HUDEP-2 (cell line): Measurements from ENCODE around the gene RAD9A.
A peak's percentile ranks its signal among the peaks of the same experiment; 100 is the strongest.
"Not testable (repeated sequence)": the region's sequence is repeated elsewhere in the genome, so short reads cannot be mapped to it uniquely, and the experiment has no call there.

Experiments
- DNase-seq, 76 experiments: peaks; one replicate each; lab custom pipeline; 2025; ENCODE audit not compliant: unreplicated experiment in 76 of 76; lab: John Stamatoyannopoulos, UW

The RAD9A gene

DNA sequence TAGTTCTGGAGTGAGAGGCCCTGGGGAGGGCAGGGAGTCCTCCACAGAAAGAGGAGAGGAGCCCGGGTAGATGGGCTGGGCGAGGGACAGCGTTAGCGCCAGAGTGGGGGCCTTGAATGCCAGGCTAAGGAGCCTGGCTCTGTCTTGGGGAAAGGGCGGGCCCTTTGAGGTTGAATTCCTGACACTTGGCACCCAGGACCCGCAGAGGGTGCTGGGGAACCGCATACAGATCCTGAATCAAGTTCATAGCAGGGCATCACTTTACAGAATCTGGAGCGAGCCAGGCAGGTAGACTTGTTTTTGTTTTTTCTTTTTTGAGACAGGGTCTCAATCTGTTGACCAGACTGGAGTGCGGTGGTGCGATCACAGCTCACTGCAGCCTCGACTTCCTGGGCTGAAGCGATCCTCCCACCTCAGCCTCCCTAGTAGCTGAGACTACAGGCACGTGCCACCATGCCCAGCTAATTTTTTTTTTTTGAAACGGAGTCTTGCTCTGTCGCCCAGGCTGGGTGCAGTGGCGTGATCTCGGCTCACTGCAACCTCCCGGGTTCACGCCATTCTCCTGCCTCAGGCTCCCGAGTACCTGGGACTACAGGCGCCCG is 29.7 kb downstream of the RAD9A start:
- no peak for DNase-seq

DNA sequence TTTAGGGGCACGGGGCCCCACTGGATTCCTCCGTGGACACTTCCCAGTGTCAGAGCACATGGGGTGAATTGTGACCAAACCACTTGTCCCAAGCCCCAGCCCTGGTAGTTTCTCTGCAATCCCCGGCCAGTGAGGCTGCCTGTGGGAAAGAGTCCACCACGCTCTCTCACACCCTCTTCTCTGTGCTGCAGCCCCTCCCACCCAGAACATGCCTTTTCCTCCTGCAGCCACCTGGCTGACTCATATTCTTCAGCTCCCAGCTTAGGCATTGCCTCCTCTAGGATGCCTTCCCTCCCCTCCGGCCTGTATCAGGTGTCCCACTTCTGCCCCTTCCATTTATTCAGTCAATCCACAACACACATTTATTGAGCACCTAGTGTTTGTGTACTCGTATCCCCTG is 31.1 kb downstream of the RAD9A start:
- DNase-seq: no peak

DNA sequence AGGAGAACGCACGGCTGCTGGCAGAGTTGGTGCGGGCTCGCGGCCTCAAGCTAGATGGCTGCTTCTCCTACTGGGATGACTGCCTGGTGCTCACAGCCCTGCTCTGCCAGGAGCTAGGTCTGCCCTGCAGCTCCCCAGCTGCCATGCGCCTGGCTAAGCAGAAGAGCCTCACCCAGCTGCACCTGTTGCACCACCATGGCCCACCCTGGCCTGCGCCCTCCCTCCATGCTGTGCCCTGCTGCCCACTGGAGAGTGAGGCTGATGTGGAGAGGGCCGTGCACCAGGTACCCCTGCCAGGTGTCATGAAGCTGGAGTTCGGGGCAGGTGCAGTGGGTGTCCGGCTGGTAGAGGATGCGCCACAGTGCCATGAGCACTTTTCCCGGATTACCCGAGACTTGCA is 31.7 kb downstream of the RAD9A start:
- DNase-seq: no peak

DNA sequence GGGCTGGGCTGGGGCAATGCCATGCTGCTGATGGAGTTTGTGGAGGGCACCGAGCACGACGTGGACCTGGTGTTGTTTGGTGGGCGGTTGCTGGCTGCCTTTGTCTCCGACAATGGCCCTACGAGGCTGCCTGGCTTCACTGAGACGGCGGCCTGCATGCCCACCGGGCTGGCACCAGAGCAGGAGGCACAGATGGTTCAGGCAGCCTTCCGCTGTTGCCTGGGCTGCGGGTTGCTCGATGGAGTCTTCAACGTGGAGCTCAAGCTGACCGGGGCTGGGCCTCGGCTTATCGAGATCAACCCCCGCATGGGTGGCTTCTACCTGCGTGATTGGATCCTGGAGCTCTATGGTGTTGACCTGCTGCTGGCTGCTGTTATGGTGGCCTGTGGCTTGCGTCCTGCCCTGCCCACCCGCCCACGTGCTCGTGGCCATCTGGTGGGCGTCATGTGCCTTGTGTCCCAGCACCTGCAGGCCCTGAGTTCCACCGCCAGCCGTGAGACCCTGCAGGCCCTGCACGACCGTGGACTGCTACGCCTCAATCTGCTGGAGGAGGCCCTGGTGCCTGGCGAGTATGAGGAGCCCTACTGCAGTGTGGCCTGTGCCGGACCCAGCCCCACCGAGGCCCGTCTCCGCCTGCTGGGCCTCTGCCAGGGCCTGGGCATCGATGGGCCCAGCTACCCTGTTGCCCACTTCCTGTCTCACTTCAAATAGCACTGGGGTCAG is 32.3 kb downstream of the RAD9A start:
- DNase-seq: no peak

DNA sequence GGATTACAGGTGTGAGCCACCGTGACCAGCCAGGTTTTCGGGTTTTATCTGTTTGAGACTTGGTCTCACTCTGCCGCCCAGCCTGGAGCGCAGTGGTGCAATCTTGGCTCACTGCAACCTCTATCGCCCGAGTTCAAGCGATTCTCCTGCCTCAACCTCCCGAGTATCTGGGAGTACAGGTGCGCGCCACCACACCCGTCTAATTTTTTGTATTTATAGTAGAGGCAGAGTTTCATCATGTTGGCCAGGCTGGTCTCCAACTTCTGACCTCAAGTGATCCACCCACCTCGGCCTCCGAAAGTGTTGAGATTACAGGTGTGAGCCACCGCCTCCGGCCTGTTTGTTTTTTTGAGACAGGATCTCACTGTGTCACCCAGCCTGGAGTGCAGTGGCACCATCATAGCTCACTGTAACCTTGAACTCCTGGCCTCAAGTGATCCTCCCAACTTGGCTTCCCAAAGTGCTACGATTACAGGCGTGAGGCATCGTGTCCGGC is 35.6 kb downstream of the RAD9A start:
- DNase-seq: not testable (repeated sequence)

DNA sequence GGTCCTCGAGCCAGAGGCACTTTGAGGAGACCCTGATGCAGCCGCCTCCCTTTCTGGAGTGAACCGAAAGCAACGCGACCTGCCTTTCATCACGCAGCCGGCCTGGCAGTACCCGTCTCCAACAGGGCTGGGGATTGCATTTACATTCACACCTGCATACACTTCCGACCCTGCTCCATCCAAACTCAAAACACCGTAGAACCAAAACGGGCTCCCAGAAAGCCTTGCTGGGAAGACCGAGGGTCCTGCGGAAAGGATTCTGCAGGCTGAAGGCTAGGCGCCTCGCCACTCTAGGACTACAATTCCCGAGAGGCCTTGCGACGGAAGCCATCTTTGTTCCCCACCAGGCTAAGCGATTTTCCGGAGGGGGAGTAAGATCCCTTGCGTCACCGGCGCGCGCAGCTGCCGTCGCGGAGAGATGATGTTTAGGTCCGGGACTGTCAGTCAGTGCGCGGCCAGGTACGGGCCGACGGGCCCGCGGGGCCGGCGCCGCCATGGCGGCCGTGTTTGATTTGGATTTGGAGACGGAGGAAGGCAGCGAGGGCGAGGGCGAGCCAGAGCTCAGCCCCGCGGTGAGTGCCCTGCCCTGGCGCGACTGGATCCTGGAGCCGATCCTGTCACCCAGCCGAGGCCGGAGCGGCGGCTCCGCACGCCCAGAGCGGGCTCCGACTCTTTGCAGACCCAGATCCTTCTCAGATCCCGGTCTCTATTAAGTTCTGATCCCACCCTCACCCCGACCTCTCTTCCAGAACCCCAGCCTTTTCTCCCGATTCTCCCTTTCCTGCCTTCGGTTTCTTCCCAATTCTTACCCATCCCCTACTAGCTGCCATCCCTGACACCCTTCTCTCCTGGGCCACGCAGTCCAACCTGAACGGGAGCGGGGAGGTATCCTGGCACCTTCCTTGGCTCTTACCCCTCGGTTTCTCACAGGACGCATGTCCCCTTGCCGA is 36.5 kb downstream of the RAD9A start, which contains the start of gene RPS6KB2:
TSS of gene RPS6KB2 (plus strand) at position 443 of the 950 bp plus-strand sequence. CDS start at position 495, 52 bp downstream.
- DNase-seq: peak in 75 of 76 experiments; percentile 57 to 98 (median 93)

DNA sequence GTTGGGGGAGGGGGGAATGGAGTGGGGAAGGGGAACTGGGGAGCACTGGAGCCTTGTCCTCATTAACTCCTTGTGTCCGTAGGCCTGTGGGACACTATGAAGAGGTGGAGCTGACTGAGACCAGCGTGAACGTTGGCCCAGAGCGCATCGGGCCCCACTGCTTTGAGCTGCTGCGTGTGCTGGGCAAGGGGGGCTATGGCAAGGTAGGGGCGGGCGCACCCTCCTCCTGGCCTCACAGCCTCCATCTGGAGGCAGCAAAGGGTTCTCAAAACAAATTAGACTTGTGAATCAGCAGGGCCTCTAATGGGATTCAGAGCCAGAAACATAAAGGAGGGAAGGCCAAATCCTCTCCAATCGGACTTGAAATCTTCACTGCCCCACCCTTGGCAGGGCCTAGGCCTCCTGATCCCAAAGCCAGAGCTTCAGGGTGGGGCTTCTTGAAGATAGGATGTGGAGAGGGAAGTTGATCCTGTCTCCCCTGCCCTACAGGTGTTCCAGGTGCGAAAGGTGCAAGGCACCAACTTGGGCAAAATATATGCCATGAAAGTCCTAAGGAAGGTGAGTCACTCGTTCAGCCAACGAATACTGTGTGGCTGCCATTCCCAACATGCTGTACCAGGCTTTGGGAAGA is 37.4 kb downstream of the RAD9A start:
- DNase-seq: peak in 1 of 76 experiments; percentile 44

DNA sequence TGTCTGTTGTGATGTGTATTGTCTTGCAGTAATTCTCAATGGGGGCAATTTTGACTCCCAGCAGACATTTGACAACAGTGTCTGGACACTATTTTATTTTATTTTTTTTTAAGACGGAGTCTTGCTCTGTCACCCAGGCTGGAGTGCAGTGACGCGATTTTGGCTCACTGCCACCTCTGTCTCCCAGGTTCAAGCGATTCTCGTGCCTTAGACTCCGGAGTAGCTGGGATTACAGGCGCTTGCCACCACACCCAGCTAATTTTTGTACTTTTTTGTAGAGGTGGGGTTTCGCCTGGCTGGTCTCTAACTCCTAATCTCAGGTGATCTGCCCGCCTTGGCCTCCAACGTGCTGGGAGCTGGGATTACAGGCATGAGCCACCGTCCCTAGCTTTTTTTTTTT is 37.9 kb downstream of the RAD9A start:
- DNase-seq: no peak

DNA sequence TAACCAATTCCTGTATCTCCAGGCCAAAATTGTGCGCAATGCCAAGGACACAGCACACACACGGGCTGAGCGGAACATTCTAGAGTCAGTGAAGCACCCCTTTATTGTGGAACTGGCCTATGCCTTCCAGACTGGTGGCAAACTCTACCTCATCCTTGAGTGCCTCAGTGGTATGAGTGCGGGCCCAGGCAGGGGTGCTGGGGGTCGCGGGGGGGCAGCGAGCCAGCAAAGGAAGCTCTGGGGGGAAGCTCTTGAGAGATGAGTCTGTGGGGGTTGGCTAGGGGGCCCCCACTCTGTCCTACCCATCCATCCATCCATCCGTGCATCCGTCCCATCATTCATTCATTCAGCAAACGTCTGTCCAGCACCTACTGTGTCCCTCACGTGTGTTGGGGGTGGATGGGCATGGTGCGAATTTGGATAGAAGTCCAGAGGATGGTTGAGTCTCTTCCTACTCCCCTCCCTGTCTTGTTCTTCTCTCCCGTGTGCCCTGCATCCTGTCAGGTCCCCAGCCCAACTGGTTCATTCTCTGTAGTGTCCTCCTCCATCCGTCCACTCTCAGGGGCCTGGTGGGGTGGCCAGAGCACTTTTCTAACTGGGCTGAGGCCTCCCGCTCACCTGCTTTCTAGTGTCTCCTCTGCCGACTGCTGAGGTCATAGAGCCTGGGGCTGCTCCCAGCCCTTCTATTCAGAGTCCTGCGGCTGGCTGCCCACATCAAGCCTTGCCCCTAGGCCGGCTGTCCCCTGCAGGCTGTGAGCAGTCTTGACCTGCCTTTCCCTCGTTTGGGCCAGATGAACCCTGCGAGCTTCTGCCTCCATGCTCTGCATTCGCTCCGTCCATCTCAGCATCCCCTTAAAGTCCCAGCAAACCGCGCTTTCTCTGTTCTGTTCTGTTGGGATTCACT is 39.8 kb downstream of the RAD9A start:
- no peak for DNase-seq

DNA sequence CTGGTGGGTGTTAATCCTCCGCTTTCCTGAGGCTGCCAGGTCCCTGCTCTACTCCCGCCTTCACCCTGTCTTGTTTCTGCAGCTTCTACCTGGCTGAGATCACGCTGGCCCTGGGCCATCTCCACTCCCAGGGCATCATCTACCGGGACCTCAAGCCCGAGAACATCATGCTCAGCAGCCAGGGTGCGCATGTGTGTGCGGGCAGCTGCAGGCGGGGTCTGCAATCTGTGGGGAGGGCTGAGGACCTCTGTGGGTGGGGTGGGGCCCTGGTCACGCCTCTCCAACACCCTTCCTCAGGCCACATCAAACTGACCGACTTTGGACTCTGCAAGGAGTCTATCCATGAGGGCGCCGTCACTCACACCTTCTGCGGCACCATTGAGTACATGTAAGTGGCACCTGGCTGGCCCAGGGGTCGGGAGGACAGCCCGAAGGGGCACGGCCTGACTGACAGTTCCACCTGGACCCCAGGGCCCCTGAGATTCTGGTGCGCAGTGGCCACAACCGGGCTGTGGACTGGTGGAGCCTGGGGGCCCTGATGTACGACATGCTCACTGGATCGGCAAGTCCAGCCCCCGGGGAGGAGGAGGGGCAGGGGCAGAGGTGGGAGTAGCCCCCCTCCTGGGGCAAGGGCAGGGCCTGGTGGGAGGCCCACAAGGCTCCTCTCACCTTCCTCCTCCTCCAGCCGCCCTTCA is 41.0 kb downstream of the RAD9A start:
- DNase-seq: no peak

DNA sequence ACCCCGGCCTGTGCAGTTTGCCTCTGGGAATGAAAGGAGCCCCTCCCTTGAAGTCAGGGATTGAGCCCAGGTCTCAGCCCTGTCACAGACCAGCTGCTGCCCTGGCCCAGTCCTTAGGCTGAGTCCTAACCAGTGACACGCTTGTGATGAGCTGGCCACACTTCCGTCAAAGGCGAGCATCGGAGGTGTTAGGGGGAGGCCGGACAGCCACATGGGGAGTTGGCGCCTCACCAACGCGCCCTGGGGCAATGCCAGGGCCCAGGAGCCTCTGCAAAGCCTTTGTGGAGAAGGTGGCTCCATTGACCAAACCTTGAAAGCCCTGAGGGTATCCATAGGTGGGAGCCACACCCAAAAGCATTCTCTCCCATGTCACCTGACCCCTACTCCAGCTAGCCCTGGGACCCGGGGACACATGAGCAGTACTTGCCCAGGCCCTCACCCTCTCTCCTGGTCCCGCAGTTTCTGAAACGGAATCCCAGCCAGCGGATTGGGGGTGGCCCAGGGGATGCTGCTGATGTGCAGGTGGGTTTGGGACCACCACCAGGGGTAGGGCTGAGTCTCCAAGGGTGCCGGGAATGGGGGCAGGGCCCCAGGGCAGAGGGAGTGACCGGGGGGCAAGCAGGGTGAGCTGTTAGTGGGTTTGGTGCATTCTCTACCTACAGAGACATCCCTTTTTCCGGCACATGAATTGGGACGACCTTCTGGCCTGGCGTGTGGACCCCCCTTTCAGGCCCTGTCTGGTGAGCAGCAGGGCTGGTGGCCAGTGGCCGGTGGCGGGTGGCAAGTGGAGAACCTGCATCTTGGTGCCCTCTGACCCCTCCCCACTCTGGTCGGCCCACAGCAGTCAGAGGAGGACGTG is 42.0 kb downstream of the RAD9A start:
- DNase-seq: no peak

DNA sequence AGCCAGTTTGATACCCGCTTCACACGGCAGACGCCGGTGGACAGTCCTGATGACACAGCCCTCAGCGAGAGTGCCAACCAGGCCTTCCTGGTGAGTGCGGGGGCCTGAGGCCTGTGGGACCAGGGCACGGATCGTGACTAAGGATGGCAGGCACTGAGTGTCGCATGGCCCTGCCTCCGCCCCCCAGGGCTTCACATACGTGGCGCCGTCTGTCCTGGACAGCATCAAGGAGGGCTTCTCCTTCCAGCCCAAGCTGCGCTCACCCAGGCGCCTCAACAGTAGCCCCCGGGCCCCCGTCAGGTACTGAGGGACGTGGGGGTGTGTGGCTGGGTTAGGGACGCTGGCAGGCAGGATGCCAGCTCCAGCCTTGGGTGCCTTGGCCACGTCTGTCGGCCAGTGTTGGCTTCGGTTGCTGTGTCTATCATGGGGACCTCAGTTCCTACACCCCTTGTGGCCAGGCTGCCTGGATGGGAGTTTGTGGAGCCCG is 42.7 kb downstream of the RAD9A start:
- no peak for DNase-seq

DNA sequence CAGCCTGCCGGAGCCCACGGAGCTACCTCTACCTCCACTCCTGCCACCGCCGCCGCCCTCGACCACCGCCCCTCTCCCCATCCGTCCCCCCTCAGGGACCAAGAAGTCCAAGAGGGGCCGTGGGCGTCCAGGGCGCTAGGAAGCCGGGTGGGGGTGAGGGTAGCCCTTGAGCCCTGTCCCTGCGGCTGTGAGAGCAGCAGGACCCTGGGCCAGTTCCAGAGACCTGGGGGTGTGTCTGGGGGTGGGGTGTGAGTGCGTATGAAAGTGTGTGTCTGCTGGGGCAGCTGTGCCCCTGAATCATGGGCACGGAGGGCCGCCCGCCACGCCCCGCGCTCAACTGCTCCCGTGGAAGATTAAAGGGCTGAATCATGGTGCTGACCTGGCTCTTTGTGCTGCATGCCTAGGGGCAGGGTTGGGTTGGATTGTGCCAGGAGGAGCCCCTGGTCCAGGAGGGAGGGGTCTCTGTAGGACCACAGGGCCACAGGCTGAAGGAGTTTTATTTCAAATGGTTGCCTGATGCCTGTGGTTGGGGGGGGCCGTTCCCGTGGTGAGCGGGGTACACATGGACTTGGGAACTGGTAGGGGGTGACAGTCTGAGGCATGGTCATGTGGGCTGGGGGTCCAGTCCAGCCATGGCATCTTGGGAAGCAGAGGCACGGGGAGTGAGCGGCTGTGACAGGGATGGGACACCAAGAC is 43.4 kb downstream of the RAD9A start:
- DNase-seq: no peak

DNA sequence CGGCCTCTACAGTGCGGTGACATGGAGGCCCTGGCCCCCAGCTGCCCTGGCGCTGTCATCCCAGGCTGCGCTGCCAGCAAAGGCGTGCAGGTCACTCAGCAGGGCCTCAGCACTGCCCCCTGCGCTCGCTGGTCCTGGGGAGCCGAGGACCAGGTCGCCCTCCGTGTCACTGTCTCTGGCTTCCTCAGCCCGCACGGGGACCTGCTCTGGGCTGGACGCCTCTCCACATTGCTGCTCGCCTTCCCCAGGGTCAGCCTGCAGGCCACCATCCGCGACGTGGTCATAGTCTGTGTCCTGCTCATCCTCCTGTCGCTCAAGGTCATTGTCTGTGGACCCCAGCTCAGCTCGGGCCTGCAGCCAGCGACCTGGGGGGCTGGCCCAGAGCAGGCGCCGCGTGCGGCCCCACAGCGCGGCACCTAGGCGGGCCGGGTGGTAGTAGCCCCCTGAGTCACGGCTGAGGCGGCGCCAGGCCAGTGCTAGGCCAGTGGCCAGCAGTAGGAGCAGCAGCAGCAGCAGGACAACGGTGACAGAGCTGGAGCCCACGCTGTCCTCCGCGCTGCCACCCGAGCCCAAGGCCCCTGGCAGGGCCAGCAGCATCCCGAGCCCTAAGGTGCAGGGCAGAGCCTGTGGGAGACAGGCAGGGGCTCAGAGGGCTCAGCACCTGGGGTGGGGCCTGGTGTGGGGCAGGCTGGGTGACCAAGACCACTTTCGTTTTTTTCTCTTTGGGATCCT is 44.1 kb downstream of the RAD9A start:
- DNase-seq: no peak

DNA sequence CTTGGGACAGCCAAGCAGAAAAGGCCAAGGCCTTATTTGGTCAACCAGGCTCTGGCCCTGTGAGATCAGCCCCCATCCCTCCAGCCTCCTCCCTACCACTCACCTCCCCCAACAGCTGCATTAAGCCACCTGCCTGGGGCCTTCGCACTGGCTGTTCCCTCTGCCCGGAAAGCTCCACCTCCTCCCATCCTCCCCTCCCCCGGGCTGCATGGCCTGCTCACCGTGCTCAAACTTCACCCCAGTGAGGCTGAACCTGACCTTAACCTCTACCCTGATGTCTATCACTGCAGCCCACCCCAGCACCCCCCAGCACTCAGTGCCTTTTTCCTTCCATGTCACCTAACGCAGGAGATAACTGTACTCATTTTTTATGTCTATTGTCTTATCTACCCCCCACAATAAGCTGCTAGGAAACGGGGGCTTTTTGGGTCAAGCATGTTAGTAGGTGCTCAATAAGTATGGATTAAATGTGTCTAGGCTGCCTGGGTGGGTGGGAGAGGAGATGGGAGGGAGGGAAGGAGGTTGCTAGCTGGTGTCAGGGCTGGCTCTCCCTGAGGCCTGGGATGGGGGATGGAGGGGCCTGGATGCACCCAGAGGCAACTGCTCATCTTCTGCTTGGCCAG is 44.8 kb downstream of the RAD9A start:
- no peak for DNase-seq

DNA sequence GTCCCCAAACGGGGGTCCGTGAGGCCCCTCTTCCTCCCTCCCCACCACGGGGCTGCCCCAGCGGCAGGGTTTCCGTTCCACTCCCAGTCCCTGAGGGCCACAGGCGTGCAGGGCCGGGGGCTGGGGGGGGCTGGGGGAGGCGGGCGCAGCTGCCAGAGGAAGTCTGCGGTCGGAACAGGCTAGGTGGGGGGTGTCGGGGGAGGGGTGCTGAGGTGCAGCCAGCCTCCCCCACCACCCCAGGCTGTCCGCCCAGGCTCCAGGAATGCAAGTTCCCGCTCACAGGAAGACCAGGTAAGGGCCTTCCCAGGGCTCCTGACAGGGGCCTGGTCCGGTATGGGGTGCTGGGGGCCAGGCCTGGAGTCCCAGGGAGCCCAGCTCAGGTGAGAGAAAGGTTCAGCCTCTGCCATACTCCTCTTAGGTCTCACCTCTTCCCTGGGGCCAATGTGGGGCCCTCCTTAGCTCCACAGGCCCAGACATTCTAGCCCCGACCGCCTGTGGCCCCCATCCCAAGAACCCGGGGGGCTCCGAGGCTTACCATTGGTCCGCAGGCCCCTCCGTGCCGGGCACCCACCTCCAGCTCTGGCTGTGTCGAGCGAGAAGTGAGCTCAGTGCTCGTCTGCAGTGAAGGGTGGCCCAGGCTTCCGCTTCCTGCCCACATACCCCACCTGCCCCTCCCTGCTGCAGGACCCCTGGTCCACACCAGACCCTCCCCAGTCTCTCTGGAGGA is 45.5 kb downstream of the RAD9A start, which contains the start of gene PTPRCAP:
TSS of gene PTPRCAP (minus strand) at position 601 of the 727 bp plus-strand sequence. CDS start at position 538, 63 bp downstream.
- no peak for DNase-seq
